CD4-positive, alpha-beta T cell treated with Interleukin-17A for 1 hour (primary cell): ENCODE measurements around the gene ART4.

ENCODE experiments used
- DNase-seq: peaks from one replicate; pipeline ENCODE4 v3.0.0-alpha.2; 2020

The ART4 gene

DNA sequence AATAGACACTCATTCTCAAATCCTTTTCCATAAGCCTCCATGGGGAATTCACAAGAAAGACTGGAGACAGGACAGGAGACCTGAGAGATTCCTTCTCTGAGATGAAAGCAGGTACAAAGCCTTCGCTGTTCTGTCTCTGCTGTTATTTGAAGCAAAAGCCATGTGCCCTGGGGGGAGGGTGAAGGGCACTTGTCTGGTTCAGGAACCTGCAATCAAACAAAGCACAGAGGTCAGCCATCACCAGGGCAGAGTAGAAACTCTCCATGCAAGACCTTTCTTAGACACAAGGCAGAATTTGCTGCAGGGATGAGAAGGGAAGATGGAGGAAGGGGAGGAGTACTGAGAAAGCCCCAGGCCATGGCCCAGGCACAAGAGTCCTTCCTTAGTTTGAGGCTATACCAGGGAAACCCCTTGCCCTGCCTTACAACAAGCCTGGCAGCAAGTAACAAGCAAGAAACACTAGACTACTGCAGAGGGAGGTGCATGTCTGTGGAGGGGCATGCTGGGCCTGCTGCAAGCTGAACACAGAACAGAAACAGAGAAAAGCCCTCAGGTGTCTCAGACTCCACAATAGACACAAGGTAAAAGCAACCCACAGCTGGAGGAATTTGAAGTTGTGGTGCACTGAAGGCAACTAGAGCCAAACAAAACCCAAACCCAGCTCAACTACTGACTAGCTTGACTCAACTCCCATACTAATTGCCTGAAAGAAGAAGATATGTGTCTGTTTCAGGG is 7.8 kb upstream of the ART4 start:
- DNase-seq = no peak

DNA sequence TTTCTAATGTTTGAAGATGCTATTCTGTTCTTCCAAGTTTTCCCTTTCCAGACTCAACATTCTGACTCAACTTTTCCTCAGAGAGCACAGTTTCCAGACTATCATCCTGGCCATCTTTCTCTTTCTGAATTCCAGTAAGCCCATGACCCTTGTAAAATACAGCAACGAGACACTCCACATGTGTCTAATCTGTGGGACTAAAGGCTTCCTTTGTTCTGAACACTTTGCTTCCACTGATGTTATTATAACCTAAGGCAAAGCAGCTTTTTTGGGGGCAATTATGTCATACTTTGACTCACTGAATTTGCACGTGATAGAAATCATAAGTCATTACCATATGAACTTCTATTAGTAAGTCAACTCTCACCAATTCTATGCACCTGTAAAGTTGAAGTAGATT is 6.3 kb upstream of the ART4 start:
- DNase-seq = no peak

DNA sequence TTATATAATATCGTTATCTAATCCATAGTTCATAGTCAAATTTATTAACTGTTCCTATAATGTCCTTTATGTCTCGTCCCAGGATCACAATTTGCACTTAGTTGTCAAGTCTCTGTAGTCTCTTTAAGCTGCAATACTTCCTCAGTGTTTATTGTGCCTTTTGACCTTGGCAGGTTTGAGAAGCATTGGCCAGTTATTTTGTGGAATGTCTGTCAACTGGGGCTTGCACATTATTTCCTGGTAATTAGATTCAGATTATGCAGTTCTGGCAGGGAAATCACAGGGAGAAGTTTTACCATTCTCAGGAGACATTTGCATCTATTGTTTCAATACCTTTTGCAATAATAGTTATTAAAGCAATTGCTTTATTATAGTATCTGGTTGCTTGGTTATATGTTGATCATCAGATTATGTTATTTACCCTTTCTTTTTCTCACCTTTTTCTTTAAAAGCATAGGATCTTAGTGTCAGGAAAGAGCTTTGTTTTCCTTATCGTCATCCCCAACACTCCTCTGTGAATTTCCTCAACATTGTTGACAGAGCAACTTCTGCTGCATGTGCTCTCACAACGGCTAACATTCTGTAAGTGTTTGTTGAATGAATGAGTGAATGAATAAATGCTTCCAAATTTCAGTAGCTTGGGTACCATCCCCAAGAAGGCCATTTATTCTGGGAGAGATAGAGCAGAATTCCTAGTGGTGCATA is 3.7 kb upstream of the ART4 start:
- no peak for DNase-seq

DNA sequence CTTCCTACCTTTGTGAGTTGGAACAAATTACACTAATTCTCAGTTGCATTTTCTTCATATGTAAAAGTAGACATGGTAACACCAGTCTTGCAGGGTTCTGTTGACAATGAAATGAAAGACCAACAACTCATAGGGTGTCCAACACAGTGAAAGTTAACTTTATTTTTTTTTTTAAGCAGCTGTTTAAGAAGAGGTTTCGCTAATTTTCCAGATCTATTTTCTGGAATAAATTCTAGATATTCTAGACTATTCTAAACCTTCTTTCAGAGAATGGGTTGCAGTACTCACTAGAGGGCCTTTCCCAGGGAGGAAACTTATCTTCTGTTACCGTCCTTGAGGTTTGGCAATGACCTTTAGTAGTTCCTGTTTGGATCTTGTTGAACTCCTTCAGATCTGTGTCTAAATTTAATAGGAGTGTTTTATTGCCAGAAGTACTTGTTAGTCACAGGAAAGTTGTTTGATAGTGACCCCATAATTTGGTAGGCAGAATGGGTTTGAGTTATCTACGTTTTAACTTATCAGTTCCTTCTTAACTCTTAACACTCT is 2.8 kb upstream of the ART4 start:
- DNase-seq = no peak

DNA sequence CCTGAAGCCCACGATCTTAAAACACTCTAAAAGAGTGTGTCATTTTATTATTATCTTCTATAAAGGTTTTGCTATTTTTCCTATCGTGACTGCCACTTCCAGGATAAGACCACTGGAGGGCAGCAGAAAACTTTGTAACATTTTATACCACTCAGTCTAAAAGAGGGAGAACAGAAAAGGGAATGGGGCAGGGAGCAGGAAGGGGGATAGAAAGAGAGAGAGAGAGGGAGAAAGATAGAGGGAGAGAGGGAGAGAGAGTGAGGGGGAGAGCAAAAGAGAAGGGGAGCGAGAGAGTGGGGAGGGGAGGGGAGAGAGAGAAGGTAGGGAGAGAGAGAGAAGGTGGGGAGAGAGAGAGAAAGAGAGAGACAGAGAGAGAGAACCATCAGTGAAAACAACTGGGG is 2.0 kb upstream of the ART4 start:
- DNase-seq = peak; percentile 74

DNA sequence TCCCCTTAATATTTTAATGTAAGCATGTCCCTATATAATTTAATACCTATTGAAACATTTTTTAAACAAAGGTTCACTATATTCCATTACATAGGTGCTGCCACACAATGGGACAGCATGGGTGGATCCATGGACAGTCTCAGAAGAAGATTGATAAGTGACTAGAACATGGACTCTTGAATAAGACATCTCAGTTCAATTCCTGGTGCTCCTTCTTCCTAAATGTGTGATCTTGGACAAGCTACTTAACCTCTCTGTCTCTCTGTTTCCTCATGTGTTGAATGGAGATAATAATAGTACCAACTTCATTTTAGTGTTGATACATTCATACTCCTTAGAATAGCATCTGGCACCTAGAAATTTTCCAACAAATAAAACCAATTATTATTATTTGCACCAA is 1.1 kb upstream of the ART4 start:
- no peak for DNase-seq

DNA sequence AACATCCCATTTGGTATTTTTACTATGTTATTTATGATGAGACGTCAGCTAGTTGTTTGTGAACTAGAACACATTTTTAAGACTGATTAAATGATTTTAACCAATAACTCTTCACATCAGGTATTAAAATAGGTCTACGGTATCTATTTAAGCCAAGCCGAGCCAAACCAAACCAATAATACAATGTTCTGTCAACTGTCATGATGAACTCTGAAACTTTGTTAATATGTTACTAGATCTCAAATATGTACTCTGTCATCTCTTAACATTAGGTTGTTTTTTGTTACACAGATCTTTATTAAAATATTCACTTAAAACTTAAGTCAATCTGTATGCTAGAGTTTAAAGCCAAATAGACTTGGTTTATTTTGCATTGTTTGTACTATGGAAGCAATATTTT is 1.0 kb downstream of the ART4 start:
- DNase-seq = no peak

DNA sequence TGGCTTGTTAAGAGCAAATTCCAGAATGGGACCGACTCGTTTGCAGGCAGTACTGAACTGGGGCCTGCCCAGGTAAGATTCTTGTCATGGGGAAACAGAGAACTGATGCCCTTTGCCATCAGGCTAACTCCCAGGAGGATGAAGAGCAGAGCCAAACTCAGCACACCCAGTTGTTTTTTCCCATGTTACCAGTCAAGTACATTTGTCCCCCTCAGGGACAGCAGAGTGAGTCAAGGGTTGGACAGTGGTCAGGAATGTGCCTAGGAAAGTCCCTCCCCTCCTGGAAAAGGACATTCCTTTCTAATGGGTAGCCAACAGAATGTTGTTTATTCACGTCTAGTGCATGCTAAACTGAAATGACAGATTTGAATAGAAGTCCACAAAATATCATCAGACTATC is 1.6 kb downstream of the ART4 start:
- DNase-seq = no peak

DNA sequence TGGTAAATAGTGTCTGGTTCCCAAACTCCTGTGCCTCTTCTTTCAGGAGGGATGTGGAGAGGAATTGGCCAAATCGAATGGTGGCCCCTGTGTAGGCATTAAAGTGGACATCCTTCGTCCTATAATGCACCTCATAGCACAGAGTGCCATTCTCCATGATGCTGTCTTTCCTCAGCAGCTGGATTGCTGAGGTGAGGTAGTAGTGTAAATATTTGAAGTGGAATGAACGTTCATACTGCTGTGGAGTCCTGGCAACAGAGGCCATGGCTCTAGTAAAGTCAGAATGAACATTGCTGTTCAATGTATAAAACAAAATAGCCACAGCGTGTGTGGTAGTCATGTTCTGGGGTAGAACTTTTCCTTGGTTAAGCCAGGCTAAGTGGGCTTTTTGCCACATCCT is 2.7 kb downstream of the ART4 start:
- DNase-seq = no peak

DNA sequence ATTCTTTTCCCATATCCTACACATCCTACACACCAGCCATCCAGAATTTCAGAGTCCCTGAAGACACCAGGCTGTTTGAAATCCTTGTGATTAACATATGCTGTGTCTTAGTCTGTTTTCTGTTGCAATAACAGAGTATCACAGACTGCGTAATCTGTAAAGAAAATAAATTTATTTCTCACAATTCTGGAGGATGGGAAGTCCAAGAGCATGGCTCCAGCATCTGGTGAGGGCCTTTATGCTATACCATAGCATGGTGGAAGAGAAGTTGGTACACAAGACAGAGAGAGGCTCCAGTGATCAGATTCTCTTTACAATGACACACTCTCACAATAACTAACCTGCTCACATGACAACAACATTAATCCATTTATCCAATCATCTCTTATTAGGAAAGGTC is 4.1 kb downstream of the ART4 start:
- no peak for DNase-seq

DNA sequence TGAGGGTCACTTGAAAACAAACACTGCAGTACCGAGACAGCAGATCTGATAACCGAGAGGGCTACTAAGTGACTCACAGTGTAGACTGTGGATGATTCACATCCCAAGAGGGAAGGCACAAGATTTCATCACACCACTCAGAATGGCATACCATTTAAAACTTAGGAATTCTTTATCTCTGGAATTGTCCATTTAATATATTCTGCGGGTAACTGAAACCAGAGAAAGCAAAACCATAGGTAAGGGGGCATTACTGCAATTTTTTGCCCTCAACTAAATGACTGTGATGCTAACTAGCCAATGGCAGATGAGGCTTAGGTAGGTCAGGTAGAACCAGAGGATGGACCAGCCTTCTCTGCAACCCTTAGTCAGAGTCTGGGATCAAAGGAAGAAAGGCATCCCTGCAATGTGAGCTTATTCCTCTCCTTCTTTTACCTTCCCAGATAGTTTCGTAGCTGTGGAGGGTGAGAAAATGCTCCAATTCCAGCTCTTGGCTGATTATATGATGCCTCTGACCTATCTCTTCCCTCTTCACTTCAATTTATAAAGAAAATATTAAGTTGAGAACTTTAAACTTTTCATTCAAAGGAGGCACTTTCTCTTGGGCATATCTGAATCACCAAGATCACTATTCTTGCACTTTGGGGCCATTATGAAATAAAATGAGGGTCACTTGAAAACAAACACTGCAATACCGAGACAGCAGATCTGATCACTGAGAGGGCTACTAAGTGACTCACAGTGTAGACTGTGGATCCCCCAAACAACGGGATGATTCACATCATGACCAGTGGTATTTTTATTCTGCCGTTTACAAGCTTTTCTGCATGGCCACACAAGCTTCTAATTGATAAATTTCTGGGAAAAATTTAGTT is 6.8 kb downstream of the ART4 start:
- DNase-seq = no peak

DNA sequence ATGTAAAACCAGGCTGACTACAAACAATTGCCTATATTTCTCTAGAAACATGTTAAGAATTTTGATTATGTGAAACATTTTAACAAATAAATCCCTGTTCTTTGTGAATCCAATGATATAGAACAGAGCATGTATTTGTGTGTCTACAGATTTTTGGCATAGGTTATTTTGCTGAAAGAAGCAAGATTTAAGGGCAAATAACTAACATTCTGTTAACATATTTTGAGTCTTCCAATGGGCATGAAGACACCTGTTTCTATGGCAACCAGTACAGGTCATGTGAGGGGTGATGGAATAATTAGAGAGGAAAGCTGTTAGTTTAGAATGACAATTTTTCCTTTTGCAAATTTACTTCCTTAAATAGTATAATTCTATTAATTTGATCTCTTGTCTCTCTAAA is 8.8 kb downstream of the ART4 start:
- DNase-seq = no peak

DNA sequence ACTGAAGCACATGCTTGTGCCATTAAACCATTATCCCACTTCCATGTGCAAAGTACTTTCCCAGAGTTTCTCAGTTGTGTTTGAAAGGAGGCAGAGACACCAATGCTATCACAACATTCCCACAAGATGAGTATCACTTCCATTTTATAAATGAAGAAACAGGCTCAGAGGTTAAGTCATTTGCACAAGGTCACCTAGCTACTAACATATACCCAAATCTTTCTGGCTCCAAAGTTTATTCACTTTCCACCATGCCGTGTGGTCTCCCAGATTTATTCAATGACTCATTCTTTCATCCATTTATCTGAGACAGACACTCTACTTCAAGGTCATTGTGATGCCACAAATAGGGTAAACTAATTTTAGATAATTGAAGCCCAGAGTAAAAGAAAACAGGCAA is 9.4 kb downstream of the ART4 start:
- no peak for DNase-seq

DNA sequence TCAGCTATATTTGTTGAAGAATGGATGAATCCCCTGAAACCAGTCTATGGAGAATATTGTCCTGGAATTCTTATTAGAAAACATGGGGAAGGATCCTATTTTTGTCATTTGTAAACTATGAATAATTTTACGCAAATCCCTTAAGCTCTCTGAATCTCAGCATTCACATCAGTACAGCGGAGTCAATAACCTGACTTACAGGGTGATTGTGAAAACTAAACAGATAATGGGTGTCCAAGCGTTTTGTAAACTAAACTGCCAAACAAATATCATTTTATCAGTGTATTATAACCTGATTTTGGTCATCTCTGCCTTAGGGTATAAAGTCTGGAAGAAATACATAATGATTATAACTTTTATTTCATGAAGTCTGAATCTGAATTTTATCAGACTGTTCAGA is 10.0 kb downstream of the ART4 start:
- no peak for DNase-seq

DNA sequence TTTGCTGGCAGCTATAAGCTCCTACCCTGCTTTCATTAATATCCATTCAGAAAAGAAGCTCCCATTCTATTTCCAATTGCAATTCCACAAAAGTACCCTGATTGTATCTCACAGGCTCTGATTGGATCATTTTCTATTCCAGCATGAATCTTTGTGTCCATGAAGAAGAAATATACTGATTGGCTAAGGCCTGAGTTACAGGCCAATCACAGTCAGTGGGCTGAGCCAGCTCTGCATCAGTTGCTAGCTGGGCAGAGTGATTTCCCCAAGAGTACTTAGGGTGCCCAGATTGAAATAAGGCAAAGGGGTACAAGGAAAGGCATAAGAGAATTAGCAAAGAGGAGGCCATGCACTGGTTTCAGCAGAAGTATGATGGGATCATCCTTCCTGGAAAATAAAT is 14.4 kb downstream of the ART4 start:
- peak; percentile 20 for DNase-seq

DNA sequence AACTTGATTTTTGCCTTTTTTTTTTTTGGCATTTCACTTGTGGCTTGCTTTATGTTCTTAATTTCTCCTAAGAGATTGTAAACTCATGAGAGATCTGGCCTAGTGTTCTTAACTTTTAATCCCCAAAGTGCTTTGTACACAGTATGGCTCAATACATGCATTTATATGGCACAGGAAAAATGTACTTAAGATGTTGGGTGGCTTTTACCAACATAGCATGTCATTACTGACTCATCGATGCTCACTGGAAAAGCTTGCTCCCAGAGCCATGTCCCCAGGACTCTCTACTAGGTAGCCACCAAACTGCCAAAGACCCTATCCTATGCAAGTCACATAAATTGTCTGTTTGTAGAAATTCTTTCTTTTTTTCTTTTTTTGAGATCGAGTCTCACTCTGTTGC is 16.3 kb downstream of the ART4 start:
- DNase-seq = no peak

DNA sequence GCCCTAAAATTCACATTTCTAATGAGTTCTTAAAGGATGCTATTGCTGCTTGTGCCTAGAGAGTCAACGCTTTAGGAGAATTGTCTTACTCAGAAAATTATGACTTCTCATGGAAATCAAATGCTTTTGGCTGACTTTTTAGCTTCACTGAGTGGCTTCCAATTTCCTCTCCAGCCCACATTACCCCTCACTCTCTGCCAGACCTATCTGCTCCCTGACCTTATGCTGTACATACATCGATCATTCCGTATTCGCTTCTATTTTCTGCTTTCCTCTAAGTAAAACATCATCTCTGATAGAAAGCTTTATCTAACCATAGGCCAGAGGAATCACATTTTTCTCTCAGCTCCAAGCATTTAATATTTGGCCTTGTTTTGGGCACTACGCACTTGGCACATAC is 16.8 kb downstream of the ART4 start:
- DNase-seq = no peak

DNA sequence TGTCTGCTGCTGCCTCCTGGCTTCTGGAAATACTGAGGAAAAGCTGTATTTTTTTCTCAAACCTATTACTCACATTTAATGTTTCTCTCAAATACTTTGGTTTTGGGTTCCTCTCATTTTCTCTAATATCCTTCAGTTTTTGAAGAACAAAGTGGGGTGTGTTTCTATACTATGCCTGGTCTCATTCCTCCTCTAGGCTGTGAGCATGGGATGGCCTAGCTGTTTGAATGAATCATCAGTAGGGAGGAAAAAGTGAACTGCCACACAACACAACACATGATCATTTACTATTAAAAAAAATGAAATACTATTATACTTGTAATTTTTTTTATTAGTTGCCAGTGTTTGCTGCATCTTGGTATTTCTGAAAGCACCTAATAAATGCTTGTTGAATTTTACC is 18.1 kb downstream of the ART4 start:
- no peak for DNase-seq

DNA sequence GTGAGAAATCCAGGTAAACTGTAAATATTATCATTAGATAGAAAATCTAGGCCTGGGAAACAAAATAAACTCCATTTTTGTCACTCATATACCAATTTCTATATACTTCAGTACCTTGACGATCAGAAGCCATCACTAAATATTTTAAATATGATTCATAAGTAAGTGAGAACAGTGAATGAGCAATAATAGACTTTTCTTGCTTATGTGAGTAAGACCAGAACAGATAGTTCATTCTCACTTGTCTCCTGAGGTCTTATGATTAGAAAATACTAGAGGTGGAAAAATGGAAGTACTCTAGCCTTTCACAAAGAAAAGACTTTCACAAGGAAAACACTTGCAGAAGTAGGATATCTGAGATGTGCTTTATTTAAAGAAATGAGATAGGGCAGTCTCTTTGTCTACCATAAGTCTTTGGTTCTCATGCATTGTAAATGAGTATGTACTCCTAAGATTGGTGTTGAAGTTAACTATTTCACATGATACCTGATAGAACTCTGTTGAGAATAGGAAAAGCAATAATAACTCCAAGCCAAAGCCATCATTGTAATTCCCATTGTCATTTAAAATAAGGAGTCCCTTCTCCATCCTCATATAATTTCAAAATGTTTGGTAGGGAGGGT is 19.2 kb downstream of the ART4 start:
- no peak for DNase-seq

DNA sequence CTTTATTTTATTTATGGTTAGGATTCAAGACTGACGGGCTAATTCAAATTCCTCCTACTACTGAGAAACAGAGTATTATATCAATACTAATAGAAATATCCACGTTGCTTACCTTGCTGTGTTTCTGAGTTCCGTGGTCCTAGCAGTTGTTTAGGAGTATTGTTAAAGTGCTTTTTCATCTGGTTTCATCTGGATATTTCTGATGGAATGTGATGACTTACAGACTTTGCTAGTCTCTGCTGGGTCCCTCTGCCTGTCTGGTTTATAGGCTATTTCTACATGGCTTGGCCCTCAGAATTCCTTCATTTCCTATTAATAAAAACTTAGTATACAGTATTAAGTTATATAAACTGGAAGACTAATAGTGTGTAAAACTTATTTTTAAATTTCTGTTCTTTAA is 29.3 kb downstream of the ART4 start, which contains the start of gene SMCO3:
SMCO3 (minus strand) TSS at position 169 of the 400 bp plus-strand sequence. CDS start 7,502 bp downstream, outside the sequence.
- no peak for DNase-seq

DNA sequence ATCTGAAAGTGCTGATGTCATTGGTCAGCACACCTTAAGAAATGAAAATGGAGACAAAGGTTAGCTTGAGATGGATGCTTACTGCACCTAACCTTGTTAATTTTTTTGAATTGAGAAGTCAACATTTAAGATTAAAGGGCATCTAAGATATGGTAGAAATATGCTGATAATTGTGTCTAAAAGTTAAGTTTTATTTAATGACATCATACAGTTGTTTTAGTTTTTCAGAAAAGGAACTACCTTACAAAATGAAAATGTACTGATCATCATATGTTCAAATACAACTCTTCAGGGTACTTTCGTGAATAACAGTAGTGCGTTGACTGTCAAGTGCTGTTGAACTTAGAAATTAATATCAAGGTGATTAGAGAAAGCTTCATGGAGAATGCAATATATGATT is 31.8 kb downstream of the ART4 start:
- no peak for DNase-seq

DNA sequence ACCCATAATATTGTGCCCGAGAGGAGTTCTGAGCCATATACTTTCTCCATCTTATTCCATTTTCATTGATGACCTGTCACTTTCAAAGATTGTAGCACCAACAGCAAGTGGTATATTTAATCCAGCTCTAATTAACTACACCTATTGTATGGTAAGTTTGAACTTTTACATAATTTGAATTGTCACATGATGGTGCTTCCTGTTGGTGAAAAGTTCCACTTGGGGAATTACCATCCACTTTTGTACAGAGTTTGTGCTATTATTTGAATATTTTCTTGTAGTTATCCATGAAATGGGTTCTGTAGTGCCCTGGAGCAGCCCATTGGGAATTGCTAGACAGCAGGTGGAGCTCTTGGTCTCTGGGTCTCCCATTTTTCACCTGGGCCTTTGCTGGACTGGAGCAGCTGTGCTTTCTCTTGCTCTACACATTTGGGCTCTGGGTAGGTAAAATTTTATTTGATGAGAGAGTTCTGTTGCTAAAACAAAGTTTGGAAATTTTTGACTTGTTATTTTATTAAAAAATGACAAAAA is 32.3 kb downstream of the ART4 start:
- DNase-seq = no peak
